HG03095 (cell line): Measurements from ENCODE around the gene ANKIB1.
A peak's percentile ranks its signal among the peaks of the same experiment; 100 is the strongest.
"Not testable (repeated sequence)": the region's sequence is repeated elsewhere in the genome, so short reads cannot be mapped to it uniquely, and the experiment has no call there.

Source experiments
- ATAC-seq: cut with Tn5 transposase; IDR thresholded peaks from one replicate; pipeline ENCODE4 v1.9.1; 2021; ENCODE audit warnings: moderate library complexity; ENCODE audit not compliant: unreplicated experiment

ANKIB1 gene

DNA sequence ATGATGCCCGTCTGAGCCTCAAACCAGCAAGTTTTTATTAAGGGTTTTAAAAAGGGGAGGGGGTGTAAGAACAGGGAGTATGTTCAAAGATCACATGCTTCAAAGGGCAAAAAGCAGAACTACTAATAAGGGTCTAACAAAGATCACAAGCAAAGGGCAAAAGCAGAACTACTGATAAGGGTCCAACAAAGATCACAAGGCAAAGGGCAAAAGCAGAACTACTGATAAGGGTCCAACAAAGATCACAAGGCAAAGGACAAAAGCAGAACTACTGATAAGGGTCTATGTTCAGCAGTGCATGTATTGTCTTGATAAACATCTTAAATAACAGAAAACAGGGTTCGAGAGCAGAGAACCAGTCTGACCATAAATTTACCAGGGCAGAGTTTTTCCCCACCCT, 196.9 kb downstream of the ANKIB1 start:
- ATAC-seq, result not testable (repeated sequence)

DNA sequence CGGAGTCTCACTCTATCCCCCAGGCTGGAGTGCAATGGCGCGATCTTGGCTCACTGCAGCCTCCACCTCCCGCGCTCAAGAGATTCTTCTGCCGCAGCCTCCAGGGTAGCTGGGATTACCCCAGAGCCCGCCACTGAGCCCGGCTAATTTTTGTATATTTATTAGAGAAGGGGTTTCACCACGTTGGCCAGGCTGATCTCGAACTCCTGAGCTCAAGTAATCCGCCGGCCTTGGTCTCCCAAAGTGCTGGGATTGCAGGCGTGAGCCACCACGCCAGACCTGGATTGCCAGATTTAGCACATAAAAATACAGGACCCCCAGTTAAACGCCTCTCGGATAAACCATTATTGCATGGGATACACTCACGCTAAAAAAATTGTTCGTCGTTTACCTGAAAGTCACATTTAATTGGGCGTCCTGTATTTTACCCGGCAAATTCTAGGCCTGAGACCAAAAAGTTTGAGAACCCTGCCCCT, 201.1 kb downstream of the ANKIB1 start:
- ATAC-seq, result no peak

DNA sequence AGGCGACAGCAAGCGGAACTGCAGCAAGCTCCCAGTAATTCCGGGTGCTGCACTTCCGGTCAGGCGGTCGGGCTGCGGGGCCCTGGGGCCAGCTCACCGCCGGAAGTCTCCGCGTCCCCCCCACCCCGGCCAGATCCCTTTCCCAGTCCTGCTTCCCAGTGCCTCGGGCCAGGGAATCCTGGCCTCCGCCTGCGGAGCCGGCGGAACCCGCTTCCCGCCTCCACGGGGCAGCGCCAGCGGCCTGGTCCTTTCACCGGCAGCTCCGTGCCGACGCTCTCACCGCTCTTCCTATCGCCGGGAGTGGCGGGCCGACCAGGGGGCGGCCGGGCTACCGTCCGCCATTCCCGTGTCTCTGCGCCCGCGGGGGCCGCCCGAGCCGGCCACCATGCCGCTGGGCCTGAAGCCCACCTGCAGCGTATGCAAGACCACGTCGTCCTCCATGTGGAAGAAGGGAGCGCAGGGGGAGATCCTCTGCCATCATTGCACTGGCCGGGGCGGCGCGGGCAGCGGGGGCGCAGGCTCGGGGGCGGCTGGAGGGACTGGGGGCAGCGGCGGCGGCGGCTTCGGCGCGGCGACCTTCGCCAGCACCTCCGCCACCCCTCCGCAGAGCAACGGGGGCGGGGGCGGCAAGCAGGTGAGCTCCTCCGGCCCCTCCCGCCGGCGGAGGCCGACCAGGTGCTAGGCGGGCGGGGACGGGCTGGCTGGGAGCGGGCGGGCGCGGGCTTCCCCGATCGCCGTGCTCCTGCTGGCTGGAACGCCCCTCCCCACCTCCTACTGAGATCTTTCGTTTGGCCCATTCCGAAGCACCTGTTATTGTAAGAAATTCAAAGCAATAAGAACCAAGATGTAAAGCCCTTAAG, 201.8 kb downstream of the ANKIB1 start, which contains the start of gene GATAD1:
Gene GATAD1 (plus strand): TSS at position 138 of the 860 bp plus-strand sequence. CDS start 248 bp downstream, at position 386.
- peak; percentile 81 for ATAC-seq

DNA sequence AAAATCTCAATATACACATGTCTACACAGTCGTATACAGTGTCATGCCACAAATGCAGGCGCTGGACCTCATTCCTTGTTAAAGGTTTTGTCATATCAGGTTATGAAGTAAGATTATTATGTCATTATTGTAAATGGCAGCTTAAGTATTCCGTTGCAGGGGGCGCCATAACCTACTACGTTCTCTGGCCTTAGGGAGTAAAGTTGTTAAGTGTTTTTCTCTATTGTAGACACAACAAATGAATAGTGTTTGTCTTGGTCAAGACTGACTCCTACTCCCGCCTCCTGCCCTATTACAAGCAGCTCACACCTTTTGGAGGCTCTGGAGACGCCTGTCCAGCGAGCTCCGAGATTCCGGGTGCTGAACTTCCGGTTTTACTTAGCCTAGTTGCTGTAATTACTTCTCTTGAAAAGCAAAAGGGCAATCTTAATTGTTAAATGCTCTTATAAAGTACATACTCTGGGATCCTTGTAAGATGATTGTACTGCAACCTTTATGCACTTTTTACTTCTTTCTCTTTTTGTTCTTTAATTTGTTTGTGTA, 202.5 kb downstream of the ANKIB1 start:
- peak; percentile 41 for ATAC-seq
